B cell (primary cell): ENCODE data around the gene RPS25. TPM values are rescaled to one million over a fixed set of nuclear protein-coding genes. Genes with fewer than 3 reads are reported as not detected.

Experiments
- ATAC-seq: fragments of 200-7000 bp; cut with Tn5 transposase; one replicate; pipeline ENCODE4 v1.10.0; 2021; ENCODE audit warnings: low read depth, mild to moderate bottlenecking, moderate number of reproducible peaks, moderate library complexity
- CTCF ChIA-PET: fragments of 350-600 bp; sonication (Branson Sonifier 250); formaldehyde crosslinking; loops from one replicate; lab custom pipeline; 2021; ENCODE audit warnings: antibody characterized with exemption, inconsistent platforms; lab: Charles Lee
- POLR2A ChIA-PET: fragments of 350-600 bp; sonication (Branson Sonifier 250); formaldehyde crosslinking; loops from one replicate; lab custom pipeline; 2021; ENCODE audit warnings: antibody characterized with exemption; lab: Charles Lee
- DNase-seq: peaks from one replicate; pipeline ENCODE4 v3.0.0; 2013
- H2AFZ ChIP-seq: 2 replicates; pipeline ENCODE4 v1.6.1; 2012; ENCODE audit warnings: mild to moderate bottlenecking, low read depth, low read length; ENCODE audit not compliant: insufficient read depth, poor library complexity, severe bottlenecking
- H3K27ac ChIP-seq, 2 donors: 1 replicate in 1 of 2; 2 replicates in 1 of 2; pipeline ENCODE4 v1.5.1; 2012 to 2013; ENCODE audit warnings: low read length in 2 of 2, mild to moderate bottlenecking in 2 of 2, moderate library complexity in 1 of 2
- H3K27me3 ChIP-seq, 4 experiments: fragments of 200-600 bp in 1 of 4; sonication (generic) in 1 of 4; replicated peaks in 1 of 4; 1 replicate in 2 of 4; 2 replicates in 2 of 4; pipeline versions ENCODE4 v1.6.1 to v1.7.0; 2013 to 2016; ENCODE audit warnings: low read length in 3 of 4, mild to moderate bottlenecking in 2 of 4, mixed read lengths in 1 of 4, moderate library complexity in 1 of 4; ENCODE audit not compliant: insufficient read depth in 4 of 4, control insufficient read depth in 3 of 4; ENCODE audit errors: control extremely low read depth in 1 of 4
- H3K36me3 ChIP-seq, 2 experiments: replicated peaks in 1 of 2; 1 replicate in 1 of 2; 2 replicates in 1 of 2; pipeline versions ENCODE4 v1.6.1 to v1.7.1; 2013; ENCODE audit warnings: low read length in 1 of 2; ENCODE audit not compliant: insufficient read depth in 2 of 2, control insufficient read depth in 1 of 2; ENCODE audit errors: control extremely low read depth in 1 of 2, extremely low read depth in 1 of 2
- H3K4me1 ChIP-seq, 2 donors: fragments of 200-600 bp in 1 of 2; sonication (generic) in 1 of 2; 1 replicate in 1 of 2; 2 replicates in 1 of 2; pipeline versions ENCODE4 v1.5.1 to v1.6.1; 2013 to 2017; ENCODE audit warnings: low read length in 2 of 2; ENCODE audit not compliant: control insufficient read depth in 2 of 2, insufficient read depth in 2 of 2
- H3K4me2 ChIP-seq: replicated peaks from 2 replicates; pipeline ENCODE3; 2012; ENCODE audit warnings: mild to moderate bottlenecking, low read depth, low read length; ENCODE audit not compliant: poor library complexity, severe bottlenecking
- H3K4me3 ChIP-seq, 5 experiments: fragments of 200-600 bp in 1 of 5; sonication (generic) in 1 of 5; 1 replicate in 3 of 5; 2 replicates in 2 of 5; pipeline versions ENCODE4 v1.5.1 to v1.7.0; 2011 to 2016; ENCODE audit warnings: low read length in 4 of 5, mild to moderate bottlenecking in 4 of 5, low read depth in 2 of 5, control low read depth in 1 of 5, moderate library complexity in 1 of 5; ENCODE audit not compliant: insufficient read depth in 1 of 5; ENCODE audit errors: control extremely low read depth in 1 of 5, extremely low read depth in 1 of 5
- H3K79me2 ChIP-seq: fragments of 200-600 bp; sonication (generic); one replicate; pipeline ENCODE4 v1.6.0; 2016; ENCODE audit warnings: low read length; ENCODE audit not compliant: control insufficient read depth, insufficient read depth
- H3K9ac ChIP-seq: fragments of 200-600 bp; sonication (generic); 2 replicates; pipeline ENCODE4 v1.6.1; 2017; ENCODE audit warnings: mild to moderate bottlenecking, low read length, moderate library complexity
- H3K9me3 ChIP-seq, 3 donors: one replicate each; pipeline versions ENCODE4 v1.6.1 to v1.7.1; 2013; ENCODE audit warnings: low read length in 2 of 3; ENCODE audit not compliant: control insufficient read depth in 2 of 3, insufficient read depth in 1 of 3; ENCODE audit errors: control extremely low read depth in 1 of 3
- H4K20me1 ChIP-seq: 2 replicates; pipeline ENCODE4 v1.6.0; 2012; ENCODE audit warnings: mild to moderate bottlenecking, low read length; ENCODE audit not compliant: insufficient read depth, control insufficient read depth, poor library complexity, severe bottlenecking
- H3K27ac Mint-ChIP-seq: one replicate; pipeline ENCODE4 v1.8.0; 2021; ENCODE audit warnings: mixed read lengths
- H3K27me3 Mint-ChIP-seq: one replicate; pipeline ENCODE4 v1.8.0; 2021; ENCODE audit warnings: mixed read lengths
- H3K4me1 Mint-ChIP-seq: one replicate; pipeline ENCODE4 v1.8.0; 2021; ENCODE audit warnings: mixed read lengths
- H3K4me3 Mint-ChIP-seq: one replicate; pipeline ENCODE4 v1.8.0; 2021; ENCODE audit warnings: mixed read lengths
- H3K9me3 Mint-ChIP-seq: one replicate; pipeline ENCODE4 v1.8.0; 2022; ENCODE audit warnings: mixed read lengths; ENCODE audit not compliant: insufficient read depth
- EZH2 ChIP-seq: IDR thresholded peaks from 2 replicates; pipeline ENCODE4 v1.6.1; 2012; ENCODE audit warnings: borderline replicate concordance, low read depth, mild to moderate bottlenecking, moderate library complexity, low read length; ENCODE audit not compliant: insufficient read depth, poor library complexity, severe bottlenecking
- WGBS: methylation state at CpG from one replicate; pipeline ENCODE4 v1.1.5; 2013; ENCODE audit warnings: missing lambda C conversion rate; ENCODE audit not compliant: insufficient coverage; 5-methylcytosine and 5-hydroxymethylcytosine counted together
- intact Hi-C: fragments of 100-400 bp; cut with micrococcal nuclease; formaldehyde crosslinking; loops from one replicate; pipeline ENCODE4 v1.10.0; 2022
- polyA plus RNA-seq: library from polyadenylated mRNA; depleted of rRNA; stranded (reverse); fragments of >200 nt; gene quantifications from 2 replicates; pipeline ENCODE4 v1.2.3, GENCODE V29; 2012
- total RNA-seq, 2 donors: library from RNA; stranded (reverse); fragments of 120-200 nt in 1 of 2; gene quantifications; 1 replicate in 1 of 2; 2 replicates in 1 of 2; pipeline versions ENCODE4 v1.2.3 to v1.2.4, GENCODE V29; 2013 to 2022
- TF ChIP-seq, protein P1 (sequence below): fragments of 200-600 bp; IDR thresholded peaks from one replicate; pipeline ENCODE4 v1.8.0; 2022; ENCODE audit warnings: antibody characterized with exemption, mild to moderate bottlenecking

The RPS25 gene
- total and polyA plus RNA-seq, 2 donors (not counting 1 experiment from before 2014, with no cell fraction given) = 1,823 to 2,003 TPM

DNA sequence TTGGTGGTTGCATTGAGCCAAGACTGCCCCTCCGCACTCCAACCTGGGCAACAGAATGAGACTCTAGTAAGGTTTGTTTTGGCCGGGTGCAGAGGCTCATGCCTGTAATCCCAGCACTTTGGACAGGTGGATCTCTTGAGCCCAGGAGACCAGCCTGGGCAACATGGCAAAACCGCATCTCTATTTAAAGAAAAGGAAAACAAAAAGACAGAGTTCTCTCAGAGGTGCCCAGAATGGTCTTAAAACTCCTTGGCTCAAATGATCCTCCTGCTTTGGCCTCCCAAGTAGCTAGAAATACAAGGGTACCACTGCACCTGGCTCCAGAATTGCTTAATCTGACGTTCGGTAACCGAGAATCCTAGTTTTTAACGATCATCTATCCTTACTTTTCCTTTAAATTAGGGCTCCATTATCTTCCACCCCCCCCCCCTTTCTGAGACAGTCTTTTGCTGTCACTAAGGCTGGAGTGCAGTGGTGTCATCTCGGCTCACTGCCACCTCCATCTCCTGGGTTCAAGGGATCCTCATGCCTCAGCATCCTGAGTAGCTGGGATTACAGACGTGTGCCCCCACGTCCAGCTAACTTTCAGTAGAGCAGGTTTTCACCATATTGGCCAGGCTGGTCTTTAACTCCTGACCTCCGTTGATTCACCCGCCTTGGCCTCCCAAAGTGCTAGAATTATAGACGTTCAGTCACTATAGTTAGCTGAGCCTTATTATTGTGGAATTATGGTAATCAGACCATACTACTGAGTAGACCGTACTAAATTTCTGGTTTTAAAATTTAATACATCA lies 1.7 kb downstream of the RPS25 start:
- POLR2A ChIA-PET = interaction anchor here (0.7 to 3.3 kb wide), 2 partner anchors 19 to 88 kb away, joined by 13 to 14 read pairs; partner anchors contain the start of gene CENATAC
- H3K27ac Mint-ChIP-seq = peak overlapping the region; percentile 65
- H3K4me1 ChIP-seq = peaks cover 27 to 34% of the 10 kb centered on the region in 2 donors
- peaks cover 43% of the 10 kb centered on the region for H3K4me1 Mint-ChIP-seq
- H3K79me2 ChIP-seq = peaks cover 46% of the 10 kb centered on the region
- H4K20me1 ChIP-seq = peaks cover 10% of the 10 kb centered on the region
- no peak for TF ChIP-seq EZH2
- TF ChIP-seq, protein P1, sequence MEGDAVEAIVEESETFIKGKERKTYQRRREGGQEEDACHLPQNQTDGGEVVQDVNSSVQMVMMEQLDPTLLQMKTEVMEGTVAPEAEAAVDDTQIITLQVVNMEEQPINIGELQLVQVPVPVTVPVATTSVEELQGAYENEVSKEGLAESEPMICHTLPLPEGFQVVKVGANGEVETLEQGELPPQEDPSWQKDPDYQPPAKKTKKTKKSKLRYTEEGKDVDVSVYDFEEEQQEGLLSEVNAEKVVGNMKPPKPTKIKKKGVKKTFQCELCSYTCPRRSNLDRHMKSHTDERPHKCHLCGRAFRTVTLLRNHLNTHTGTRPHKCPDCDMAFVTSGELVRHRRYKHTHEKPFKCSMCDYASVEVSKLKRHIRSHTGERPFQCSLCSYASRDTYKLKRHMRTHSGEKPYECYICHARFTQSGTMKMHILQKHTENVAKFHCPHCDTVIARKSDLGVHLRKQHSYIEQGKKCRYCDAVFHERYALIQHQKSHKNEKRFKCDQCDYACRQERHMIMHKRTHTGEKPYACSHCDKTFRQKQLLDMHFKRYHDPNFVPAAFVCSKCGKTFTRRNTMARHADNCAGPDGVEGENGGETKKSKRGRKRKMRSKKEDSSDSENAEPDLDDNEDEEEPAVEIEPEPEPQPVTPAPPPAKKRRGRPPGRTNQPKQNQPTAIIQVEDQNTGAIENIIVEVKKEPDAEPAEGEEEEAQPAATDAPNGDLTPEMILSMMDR = no peak
- peak overlapping the region; percentile 91 for H3K9ac ChIP-seq
- H2AFZ ChIP-seq = no peak overlapping the region
- no peaks in the 10 kb centered on the region for H3K9me3 ChIP-seq
- CTCF ChIA-PET = interaction anchor here (0.5 to 2.0 kb wide), 4 partner anchors 13 to 232 kb away, joined by 3 to 5 read pairs (median 3); no protein-coding TSS in a partner anchor
- peaks cover 0 to 54% of the 10 kb centered on the region in 2 experiments for H3K36me3 ChIP-seq
- DNase-seq (no peak), ATAC-seq (no peak)
- intact Hi-C loops = loop anchor here (5.0 kb wide), 2 partner anchors 191 to 224 kb away; partner anchors contain the start of genes CBL and DDX6
- no peaks in the 10 kb centered on the region for H3K27me3 Mint-ChIP-seq
- H3K27me3 ChIP-seq = no peaks in the 10 kb centered on the region
- H3K27ac ChIP-seq = peak overlapping the region; percentile 91 to 92
- H3K4me3 ChIP-seq = no peak overlapping the region
- 92% methylated on average over 10 of the region's 14 CpGs for WGBS
- H3K4me2 ChIP-seq = peak overlapping the region; percentile 77
- H3K4me3 Mint-ChIP-seq = peak overlapping the region; percentile 34
- H3K9me3 Mint-ChIP-seq = no peaks in the 10 kb centered on the region
